GM19023 (cell line): ENCODE results near the gene RSF1.
A peak's percentile ranks its signal among the peaks of the same experiment; 100 is the strongest.
"Not testable (repeated sequence)": the region's sequence is repeated elsewhere in the genome, so short reads cannot be mapped to it uniquely, and the experiment has no call there.

Experiments
- ATAC-seq: cut with Tn5 transposase; IDR thresholded peaks from one replicate; pipeline ENCODE4 v1.9.1; 2021; ENCODE audit warnings: mild to moderate bottlenecking, moderate library complexity; ENCODE audit not compliant: unreplicated experiment

Gene RSF1

GRCh38 chr11:77820565-77821348 lies at the start of gene RSF1, which contains the start of gene AAMDC:
Gene RSF1 (minus strand): TSS chr11:77820722. CDS start chr11:77820714, 8 bp downstream.
Gene AAMDC (plus strand): TSS chr11:77821144. CDS start chr11:77842497, 21,353 bp downstream.
- peak; percentile 84 for ATAC-seq

- no peak for ATAC-seq
Measured at GRCh38 chr11:77868744-77869143, 48.2 kb upstream of the RSF1 start.

- ATAC-seq: no peak
Measured at GRCh38 chr11:77866336-77866735, 45.8 kb upstream of the RSF1 start.

GRCh38 chr11:77865805-77866204 lies 45.3 kb upstream of the RSF1 start:
- no peak for ATAC-seq

- ATAC-seq: not testable (repeated sequence)
Measured at GRCh38 chr11:77861444-77861843, 40.9 kb upstream of the RSF1 start.

GRCh38 chr11:77857906-77858457 lies 37.5 kb upstream of the RSF1 start:
- not testable (repeated sequence) for ATAC-seq

GRCh38 chr11:77854838-77855237 lies 34.3 kb upstream of the RSF1 start:
- no peak for ATAC-seq

- ATAC-seq: no peak
Measured at GRCh38 chr11:77851503-77851902, 31.0 kb upstream of the RSF1 start.

- not testable (repeated sequence) for ATAC-seq
Measured at GRCh38 chr11:77843700-77844099, 23.2 kb upstream of the RSF1 start.

GRCh38 chr11:77842441-77843121 lies 22.1 kb upstream of the RSF1 start:
- ATAC-seq: no peak

GRCh38 chr11:77833302-77833701 lies 12.8 kb upstream of the RSF1 start:
- no peak for ATAC-seq

- ATAC-seq: no peak
Measured at GRCh38 chr11:77828926-77829325, 8.4 kb upstream of the RSF1 start.

GRCh38 chr11:77823775-77824174 lies 3.3 kb upstream of the RSF1 start:
- ATAC-seq: no peak

- not testable (repeated sequence) for ATAC-seq
Measured at GRCh38 chr11:77822126-77822525, 1.6 kb upstream of the RSF1 start.

GRCh38 chr11:77821349-77821851 lies 878 bp upstream of the RSF1 start:
- ATAC-seq: no peak

GRCh38 chr11:77819921-77820564 lies 479 bp downstream of the RSF1 start:
- peak; percentile 10 for ATAC-seq

- ATAC-seq: peak; percentile 39
Measured at GRCh38 chr11:77819411-77819920, 1.1 kb downstream of the RSF1 start.

- no peak for ATAC-seq
Measured at GRCh38 chr11:77815459-77815858, 5.1 kb downstream of the RSF1 start.

GRCh38 chr11:77814848-77815247 lies 5.7 kb downstream of the RSF1 start:
- ATAC-seq: no peak

- ATAC-seq: no peak
Measured at GRCh38 chr11:77813256-77813655, 7.3 kb downstream of the RSF1 start.

GRCh38 chr11:77806993-77807392 lies 13.5 kb downstream of the RSF1 start:
- no peak for ATAC-seq
